ENCODE results near the gene OR7G3. TPM values are rescaled to one million over a fixed set of nuclear protein-coding genes. Genes with fewer than 3 reads are reported as not detected.

The OR7G3 gene
- total and polyA plus RNA-seq, 8 donors: not detected

GRCh38 chr19:9116547-9116946, 10.2 kb downstream of the OR7G3 start:
- DNase-seq (no peak), ATAC-seq (no peak)
- Histone ChIP-seq H3K36me3 (no peaks in the 10 kb centered on the region), H3K4me3 (no peak overlapping the region), H3K9me3 (no peaks in the 10 kb centered on the region), H3K27me3 (peaks cover 0 to 41% of the 10 kb centered on the region in 2 donors), H3K4me1 (no peaks in the 10 kb centered on the region), H3K27ac (no peak overlapping the region)
- TF ChIP-seq CTCF (IDR thresholded peaks at IDR 0.05): no peak
- intact Hi-C loops (cut with DNase I): no loop called here

- TF ChIP-seq CTCF (IDR thresholded peaks at IDR 0.05): no peak
- intact Hi-C loops (cut with DNase I): no loop called here
- H3K36me3 ChIP-seq: no peaks in the 10 kb centered on the region
- H3K4me3 ChIP-seq: no peak within 1 kb of the TSS
- no peak within 1 kb of the TSS for H3K27ac ChIP-seq
- H3K27me3 ChIP-seq: peaks cover 0 to 40% of the 10 kb centered on the region in 2 donors
- no peaks in the 10 kb centered on the region for H3K9me3 ChIP-seq
- ATAC-seq (no peak), DNase-seq (no peak)
- no peaks in the 10 kb centered on the region for H3K4me1 ChIP-seq
Observed at GRCh38 chr19:9115307-9115813, 11.4 kb downstream of the OR7G3 start, which contains the start of gene OR7G1. OR7G1 (minus strand) TSS chr19:9115763; CDS start chr19:9115763, 0 bp downstream.

GRCh38 chr19:9109959-9110358, 16.8 kb downstream of the OR7G3 start:
- ATAC-seq: no peak
- Histone ChIP-seq H3K4me3 (no peak overlapping the region), H3K9me3 (no peaks in the 10 kb centered on the region), H3K4me1 (no peaks in the 10 kb centered on the region), H3K36me3 (no peaks in the 10 kb centered on the region), H3K27me3 (peaks cover 0 to 53% of the 10 kb centered on the region in 2 donors), H3K27ac (no peak overlapping the region)
- no peak for TF ChIP-seq CTCF (IDR thresholded peaks at IDR 0.05)
- intact Hi-C loops (cut with DNase I): no loop called here
- no peak for DNase-seq

GRCh38 chr19:9107375-9107774, 19.4 kb downstream of the OR7G3 start, which contains the start of gene OR7G2:
OR7G2 (minus strand) TSS chr19:9107475; CDS start chr19:9103243, 4,232 bp downstream.
- no peak within 1 kb of the TSS for H3K4me3 ChIP-seq
- ATAC-seq (no peak), DNase-seq (no peak)
- no peak within 1 kb of the TSS for H3K27ac ChIP-seq
- no peaks in the 10 kb centered on the region for H3K4me1 ChIP-seq
- H3K9me3 ChIP-seq: no peaks in the 10 kb centered on the region
- H3K27me3 ChIP-seq: peaks cover 0 to 50% of the 10 kb centered on the region in 2 donors
- intact Hi-C loops (cut with DNase I): no loop called here
- H3K36me3 ChIP-seq: no peaks in the 10 kb centered on the region
- no peak for TF ChIP-seq CTCF (IDR thresholded peaks at IDR 0.05)

- H3K36me3 ChIP-seq: no peaks in the 10 kb centered on the region
- peaks cover 0 to 17% of the 10 kb centered on the region in 2 donors for H3K27me3 ChIP-seq
- no peaks in the 10 kb centered on the region for H3K9me3 ChIP-seq
- intact Hi-C loops (cut with DNase I): no loop called here
- H3K27ac ChIP-seq: no peak within 1 kb of the TSS
- no peaks in the 10 kb centered on the region for H3K4me1 ChIP-seq
- TF ChIP-seq CTCF (IDR thresholded peaks at IDR 0.05): no peak
- H3K4me3 ChIP-seq: no peak within 1 kb of the TSS
- ATAC-seq (no peak), DNase-seq (no peak)
Observed at GRCh38 chr19:9086761-9087160, 40.0 kb downstream of the OR7G3 start, which contains the start of gene OR1M1. OR1M1 (plus strand) TSS chr19:9087061; CDS start chr19:9093245, 6,184 bp downstream.

Measured in left lung (tissue), 10 donors.